Breast epithelium (tissue), 3 donors: ENCODE results near the gene PPP2R2B.

Experiments
- POLR2A ChIP-seq: fragments of 450-650 bp; IDR thresholded peaks from one replicate; pipeline ENCODE4 v1.6.1; 2016; ENCODE audit warnings: antibody characterized with exemption, mild to moderate bottlenecking, moderate library complexity
- TF ChIP-seq, protein P1 (sequence below), 3 donors: fragments of 450-650 bp; IDR thresholded peaks; one replicate each; pipeline ENCODE4 v1.5.1; 2016 to 2017; ENCODE audit warnings: antibody characterized with exemption in 3 of 3, mild to moderate bottlenecking in 3 of 3, moderate library complexity in 3 of 3

DNA sequence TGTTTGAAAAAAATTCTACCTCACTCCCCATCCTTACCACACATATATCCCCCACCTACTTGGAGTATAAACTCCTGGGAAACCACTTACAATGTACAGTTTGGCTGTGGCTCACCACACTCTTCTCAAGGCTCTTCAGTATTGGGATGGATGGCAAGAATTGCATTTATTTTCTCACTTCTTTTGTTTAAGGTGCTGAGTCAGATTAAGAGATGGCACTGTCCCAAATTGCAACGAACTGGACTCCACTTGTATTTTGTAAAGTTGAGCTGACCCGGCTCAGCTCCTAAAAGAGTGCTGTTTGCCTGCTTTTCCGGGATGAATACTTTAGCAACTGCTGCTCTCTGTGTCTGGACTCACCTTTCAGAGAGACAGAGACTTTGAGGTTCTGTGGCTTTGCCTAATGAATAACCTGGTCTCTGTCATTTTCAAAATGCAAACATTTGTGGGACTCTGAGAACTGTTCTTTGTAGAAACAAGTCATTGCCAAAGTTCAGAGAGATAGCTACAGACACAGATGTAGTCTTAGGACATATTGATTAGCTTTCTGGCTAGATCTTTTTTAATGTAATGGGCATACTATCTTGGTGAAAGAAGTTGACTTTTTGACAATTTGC, 42.2 kb downstream of the PPP2R2B start:
- TF ChIP-seq, protein P1, sequence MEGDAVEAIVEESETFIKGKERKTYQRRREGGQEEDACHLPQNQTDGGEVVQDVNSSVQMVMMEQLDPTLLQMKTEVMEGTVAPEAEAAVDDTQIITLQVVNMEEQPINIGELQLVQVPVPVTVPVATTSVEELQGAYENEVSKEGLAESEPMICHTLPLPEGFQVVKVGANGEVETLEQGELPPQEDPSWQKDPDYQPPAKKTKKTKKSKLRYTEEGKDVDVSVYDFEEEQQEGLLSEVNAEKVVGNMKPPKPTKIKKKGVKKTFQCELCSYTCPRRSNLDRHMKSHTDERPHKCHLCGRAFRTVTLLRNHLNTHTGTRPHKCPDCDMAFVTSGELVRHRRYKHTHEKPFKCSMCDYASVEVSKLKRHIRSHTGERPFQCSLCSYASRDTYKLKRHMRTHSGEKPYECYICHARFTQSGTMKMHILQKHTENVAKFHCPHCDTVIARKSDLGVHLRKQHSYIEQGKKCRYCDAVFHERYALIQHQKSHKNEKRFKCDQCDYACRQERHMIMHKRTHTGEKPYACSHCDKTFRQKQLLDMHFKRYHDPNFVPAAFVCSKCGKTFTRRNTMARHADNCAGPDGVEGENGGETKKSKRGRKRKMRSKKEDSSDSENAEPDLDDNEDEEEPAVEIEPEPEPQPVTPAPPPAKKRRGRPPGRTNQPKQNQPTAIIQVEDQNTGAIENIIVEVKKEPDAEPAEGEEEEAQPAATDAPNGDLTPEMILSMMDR (IDR thresholded peaks at IDR 0.05), result no peak
- TF ChIP-seq POLR2A, result no peak
